Ovary (tissue), 3 donors: Measurements from ENCODE around the gene GRIN1.

Source experiments
- CTCF ChIP-seq, 3 donors: fragments of 450-650 bp in 2 of 3; fragments of 200-600 bp in 1 of 3; IDR thresholded peaks; one replicate each; pipeline versions ENCODE4 v1.5.1 to v1.8.0; 2016 to 2022; ENCODE audit warnings: antibody characterized with exemption in 3 of 3, mild to moderate bottlenecking in 1 of 3
- EP300 ChIP-seq: sonication (generic); formaldehyde crosslinking; IDR thresholded peaks from one replicate; pipeline ENCODE4 v1.6.1; 2017; ENCODE audit warnings: antibody characterized with exemption
- donor health status: DM: no; HTN: no; CAD: no.

DNA sequence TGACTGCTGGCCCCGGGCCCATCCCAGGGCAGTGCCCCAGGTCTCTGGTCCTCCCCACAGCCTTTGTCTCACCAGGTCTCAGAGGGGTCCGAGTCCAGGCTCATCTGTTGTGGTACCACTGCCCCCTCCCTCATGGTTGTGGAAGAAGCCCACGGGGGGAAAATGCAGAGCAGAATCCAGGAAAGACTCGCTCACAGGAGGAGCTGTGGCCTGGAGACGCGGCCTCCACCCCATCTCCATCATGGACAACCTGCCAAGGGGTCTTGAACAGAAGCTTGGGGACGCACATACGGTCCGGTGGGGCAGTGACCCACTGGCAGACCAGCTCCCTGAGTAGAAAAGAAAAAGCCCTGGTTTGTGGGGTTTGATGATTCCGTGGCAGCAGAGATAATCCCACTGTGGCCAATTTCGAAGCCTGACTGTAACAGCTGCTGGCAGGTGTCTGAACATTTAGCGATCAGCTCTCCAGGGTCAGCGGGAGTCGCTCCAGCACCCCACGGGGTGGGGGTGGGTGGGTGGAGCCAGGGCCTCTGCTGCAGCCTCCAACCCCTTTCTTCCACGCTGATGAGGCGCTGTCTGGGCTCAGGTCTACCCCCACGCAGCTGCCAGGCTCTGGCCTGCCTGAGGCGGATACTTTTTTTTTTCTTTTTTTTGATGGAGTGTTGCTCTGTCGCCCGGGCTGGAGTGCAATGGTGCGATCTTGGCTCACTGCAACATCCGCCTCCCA is 1.9 kb upstream of the GRIN1 start:
- TF ChIP-seq CTCF (IDR thresholded peaks at IDR 0.05) (no peak), EP300 (no peak)
